Measurements from ENCODE around the gene SRGAP3.

- TF ChIP-seq POLR2AphosphoS5 (IDR thresholded peaks at IDR 0.05), result no peak
- no peak for TF ChIP-seq EP300 (IDR thresholded peaks at IDR 0.05)
- TF ChIP-seq, protein P1, sequence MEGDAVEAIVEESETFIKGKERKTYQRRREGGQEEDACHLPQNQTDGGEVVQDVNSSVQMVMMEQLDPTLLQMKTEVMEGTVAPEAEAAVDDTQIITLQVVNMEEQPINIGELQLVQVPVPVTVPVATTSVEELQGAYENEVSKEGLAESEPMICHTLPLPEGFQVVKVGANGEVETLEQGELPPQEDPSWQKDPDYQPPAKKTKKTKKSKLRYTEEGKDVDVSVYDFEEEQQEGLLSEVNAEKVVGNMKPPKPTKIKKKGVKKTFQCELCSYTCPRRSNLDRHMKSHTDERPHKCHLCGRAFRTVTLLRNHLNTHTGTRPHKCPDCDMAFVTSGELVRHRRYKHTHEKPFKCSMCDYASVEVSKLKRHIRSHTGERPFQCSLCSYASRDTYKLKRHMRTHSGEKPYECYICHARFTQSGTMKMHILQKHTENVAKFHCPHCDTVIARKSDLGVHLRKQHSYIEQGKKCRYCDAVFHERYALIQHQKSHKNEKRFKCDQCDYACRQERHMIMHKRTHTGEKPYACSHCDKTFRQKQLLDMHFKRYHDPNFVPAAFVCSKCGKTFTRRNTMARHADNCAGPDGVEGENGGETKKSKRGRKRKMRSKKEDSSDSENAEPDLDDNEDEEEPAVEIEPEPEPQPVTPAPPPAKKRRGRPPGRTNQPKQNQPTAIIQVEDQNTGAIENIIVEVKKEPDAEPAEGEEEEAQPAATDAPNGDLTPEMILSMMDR (IDR thresholded peaks at IDR 0.05), result no peak
- no peak for TF ChIP-seq POLR2A (IDR thresholded peaks at IDR 0.05)
Observed at GRCh38 chr3:9007928-9008327, 241.5 kb downstream of the SRGAP3 start.
